ENCODE measurements around the gene CSTPP1. TPM values are rescaled to one million over a fixed set of nuclear protein-coding genes. Genes with fewer than 3 reads are reported as not detected.
"Not testable (repeated sequence)": the region's sequence is repeated elsewhere in the genome, so short reads cannot be mapped to it uniquely, and the experiment has no call there.

CSTPP1 gene
- total RNA-seq, 1 donor from 2014 or later = 22.0 TPM

GRCh38 chr11:46987183-46987582 lies 50.6 kb downstream of the CSTPP1 start:
- DNase-seq (ENCODE audit: low read depth) = no peak

- DNase-seq (ENCODE audit: low read depth) = not testable (repeated sequence)
These were observed 53.4 kb downstream of the CSTPP1 start for GRCh38 chr11:46989810-46990487.

GRCh38 chr11:46991391-46991790 lies 54.8 kb downstream of the CSTPP1 start:
- no peak for DNase-seq (ENCODE audit: low read depth)

- DNase-seq (ENCODE audit: low read depth) = not testable (repeated sequence)
These were observed 55.8 kb downstream of the CSTPP1 start for GRCh38 chr11:46992386-46992785.

- DNase-seq (ENCODE audit: low read depth) = not testable (repeated sequence)
These were observed 61.2 kb downstream of the CSTPP1 start for GRCh38 chr11:46997796-46998195.

GRCh38 chr11:46999217-46999616 lies 62.7 kb downstream of the CSTPP1 start:
- no peak for DNase-seq (ENCODE audit: low read depth)

GRCh38 chr11:47000033-47000432 lies 63.5 kb downstream of the CSTPP1 start:
- no peak for DNase-seq (ENCODE audit: low read depth)

- peak; percentile 24 for DNase-seq (ENCODE audit: low read depth)
These were observed 65.2 kb downstream of the CSTPP1 start for GRCh38 chr11:47001781-47002181.

GRCh38 chr11:47002390-47002789 lies 65.8 kb downstream of the CSTPP1 start:
- DNase-seq (ENCODE audit: low read depth) = no peak

- no peak for DNase-seq (ENCODE audit: low read depth)
These were observed 66.8 kb downstream of the CSTPP1 start for GRCh38 chr11:47003180-47003877.

- peak; percentile 94 for DNase-seq (ENCODE audit: low read depth)
These were observed 68.1 kb downstream of the CSTPP1 start for GRCh38 chr11:47004595-47005033.

- no peak for DNase-seq (ENCODE audit: low read depth)
These were observed 68.9 kb downstream of the CSTPP1 start for GRCh38 chr11:47005441-47005840.

GRCh38 chr11:47007579-47007978 lies 71.0 kb downstream of the CSTPP1 start:
- no peak for DNase-seq (ENCODE audit: low read depth)

GRCh38 chr11:47010179-47010578 lies 73.6 kb downstream of the CSTPP1 start:
- no peak for DNase-seq (ENCODE audit: low read depth)

- no peak for DNase-seq (ENCODE audit: low read depth)
These were observed 77.5 kb downstream of the CSTPP1 start for GRCh38 chr11:47014097-47014496.

- no peak for DNase-seq (ENCODE audit: low read depth)
These were observed 82.1 kb downstream of the CSTPP1 start for GRCh38 chr11:47018637-47019036.

- DNase-seq (ENCODE audit: low read depth) = peak; percentile 34
These were observed 84.4 kb downstream of the CSTPP1 start for GRCh38 chr11:47020793-47021526.

- no peak for DNase-seq (ENCODE audit: low read depth)
These were observed 84.9 kb downstream of the CSTPP1 start for GRCh38 chr11:47021527-47021818.

- DNase-seq (ENCODE audit: low read depth) = no peak
These were observed 85.4 kb downstream of the CSTPP1 start for GRCh38 chr11:47021965-47022364.

GRCh38 chr11:47028195-47029093 lies 91.9 kb downstream of the CSTPP1 start:
- no peak for DNase-seq (ENCODE audit: low read depth)

GRCh38 chr11:47033439-47033838 lies 96.9 kb downstream of the CSTPP1 start:
- DNase-seq (ENCODE audit: low read depth) = no peak
